Body of pancreas (tissue), 4 donors: ENCODE data around the gene CAVIN4. TPM values are rescaled to one million over a fixed set of nuclear protein-coding genes. Genes with fewer than 3 reads are reported as not detected.

Experiments
- ATAC-seq: fragments of 150-250 bp; one replicate; pipeline ENCODE4 v1.9.1; 2016
- DNase-seq, 4 donors: peaks; one replicate each; pipeline ENCODE4 v3.0.0-alpha.2; 2019
- H3K27ac ChIP-seq, 4 donors: fragments of 200-600 bp; sonication (generic); 1 replicate in 3 of 4; 2 replicates in 1 of 4; pipeline versions ENCODE4 v1.5.1 to v1.6.1; 2016 to 2019; ENCODE audit warnings: mild to moderate bottlenecking in 1 of 4, mixed read lengths in 1 of 4, moderate library complexity in 1 of 4
- H3K27me3 ChIP-seq, 2 donors: fragments of 200-600 bp; sonication (generic); one replicate each; pipeline ENCODE4 v1.6.0; 2016; ENCODE audit warnings: mild to moderate bottlenecking in 1 of 2
- H3K36me3 ChIP-seq, 2 donors: fragments of 200-600 bp; sonication (generic); replicated peaks in 1 of 2; 2 replicates each; pipeline ENCODE4 v1.5.1; 2016; ENCODE audit warnings: low read depth in 2 of 2; ENCODE audit not compliant: insufficient read depth in 1 of 2
- H3K4me1 ChIP-seq: fragments of 200-600 bp; sonication (generic); one replicate; pipeline ENCODE4 v1.6.0; 2016
- H3K4me3 ChIP-seq, 2 donors: fragments of 200-600 bp; sonication (generic); 1 replicate in 1 of 2; 2 replicates in 1 of 2; pipeline ENCODE4 v1.5.1; 2016 to 2019
- H3K9me3 ChIP-seq, 3 donors: fragments of 200-600 bp; sonication (generic); 1 replicate in 2 of 3; 2 replicates in 1 of 3; pipeline ENCODE4 v1.5.1; 2016
- POLR2A ChIP-seq, 3 donors: fragments of 450-650 bp; IDR thresholded peaks; one replicate each; pipeline ENCODE4 v1.6.1; 2016; ENCODE audit warnings: antibody characterized with exemption in 3 of 3, mild to moderate bottlenecking in 2 of 3
- WGBS, 2 donors: methylation state at CpG; one replicate each; pipeline ENCODE4 v1.1.5; 2017; 5-methylcytosine and 5-hydroxymethylcytosine counted together
- intact Hi-C: fragments of 100-400 bp; cut with DNase I; formaldehyde crosslinking; loops from one replicate; pipeline ENCODE4 v1.15.1; 2023
- total RNA-seq, 2 donors: library from RNA; depleted of rRNA; stranded (reverse); fragments of >200 nt; gene quantifications; one replicate each; pipeline ENCODE4 v1.1.0, GENCODE V29; 2016
- TF ChIP-seq, protein P1 (sequence below), 7 experiments: fragments of 450-650 bp in 4 of 7; fragments of 200-600 bp in 3 of 7; sonication (generic) in 3 of 7; IDR thresholded peaks; one replicate each; pipeline ENCODE4 v1.5.1; 2016 to 2019; ENCODE audit warnings: antibody characterized with exemption in 7 of 7

CAVIN4 gene
- total RNA-seq, 2 donors from 2014 or later, result 0.33 TPM; not detected in 1

DNA sequence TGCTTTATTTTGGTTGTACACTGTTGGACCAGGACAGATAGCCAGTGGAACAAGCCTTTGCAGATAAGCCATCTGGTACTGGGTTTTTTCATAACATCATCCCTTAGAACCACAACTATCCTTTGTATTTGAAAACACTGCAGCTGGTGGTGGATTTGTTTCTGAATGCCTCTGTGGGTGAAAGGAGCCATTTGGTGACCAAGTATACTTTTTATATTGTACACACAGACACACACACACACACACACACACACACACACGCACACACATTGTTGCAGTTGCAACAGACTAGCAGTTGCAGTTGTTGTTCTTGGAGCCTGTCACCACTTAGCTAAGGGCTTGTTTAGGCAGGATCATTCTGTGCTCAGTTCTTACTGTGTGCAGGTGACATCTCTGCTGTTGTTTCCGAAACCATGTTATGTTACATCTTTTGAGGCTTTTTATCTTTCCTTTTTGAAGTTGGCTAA is 22.9 kb upstream of the CAVIN4 start:
- intact Hi-C loops, result no loop called here
- 75 to 96% methylated on average over 2 of the region's 2 CpGs for WGBS, 2 donors
- H3K27ac ChIP-seq, result no peak overlapping the region
- DNase-seq (no peak), ATAC-seq (no peak)
- H3K27me3 ChIP-seq, result no peaks in the 10 kb centered on the region
- no peak overlapping the region for H3K4me3 ChIP-seq
- no peaks in the 10 kb centered on the region for H3K4me1 ChIP-seq
- TF ChIP-seq, protein P1, sequence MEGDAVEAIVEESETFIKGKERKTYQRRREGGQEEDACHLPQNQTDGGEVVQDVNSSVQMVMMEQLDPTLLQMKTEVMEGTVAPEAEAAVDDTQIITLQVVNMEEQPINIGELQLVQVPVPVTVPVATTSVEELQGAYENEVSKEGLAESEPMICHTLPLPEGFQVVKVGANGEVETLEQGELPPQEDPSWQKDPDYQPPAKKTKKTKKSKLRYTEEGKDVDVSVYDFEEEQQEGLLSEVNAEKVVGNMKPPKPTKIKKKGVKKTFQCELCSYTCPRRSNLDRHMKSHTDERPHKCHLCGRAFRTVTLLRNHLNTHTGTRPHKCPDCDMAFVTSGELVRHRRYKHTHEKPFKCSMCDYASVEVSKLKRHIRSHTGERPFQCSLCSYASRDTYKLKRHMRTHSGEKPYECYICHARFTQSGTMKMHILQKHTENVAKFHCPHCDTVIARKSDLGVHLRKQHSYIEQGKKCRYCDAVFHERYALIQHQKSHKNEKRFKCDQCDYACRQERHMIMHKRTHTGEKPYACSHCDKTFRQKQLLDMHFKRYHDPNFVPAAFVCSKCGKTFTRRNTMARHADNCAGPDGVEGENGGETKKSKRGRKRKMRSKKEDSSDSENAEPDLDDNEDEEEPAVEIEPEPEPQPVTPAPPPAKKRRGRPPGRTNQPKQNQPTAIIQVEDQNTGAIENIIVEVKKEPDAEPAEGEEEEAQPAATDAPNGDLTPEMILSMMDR (IDR thresholded peaks at IDR 0.05), result no peak
- no peak for TF ChIP-seq POLR2A (IDR thresholded peaks at IDR 0.05)
- no peaks in the 10 kb centered on the region for H3K9me3 ChIP-seq
- no peaks in the 10 kb centered on the region for H3K36me3 ChIP-seq

DNA sequence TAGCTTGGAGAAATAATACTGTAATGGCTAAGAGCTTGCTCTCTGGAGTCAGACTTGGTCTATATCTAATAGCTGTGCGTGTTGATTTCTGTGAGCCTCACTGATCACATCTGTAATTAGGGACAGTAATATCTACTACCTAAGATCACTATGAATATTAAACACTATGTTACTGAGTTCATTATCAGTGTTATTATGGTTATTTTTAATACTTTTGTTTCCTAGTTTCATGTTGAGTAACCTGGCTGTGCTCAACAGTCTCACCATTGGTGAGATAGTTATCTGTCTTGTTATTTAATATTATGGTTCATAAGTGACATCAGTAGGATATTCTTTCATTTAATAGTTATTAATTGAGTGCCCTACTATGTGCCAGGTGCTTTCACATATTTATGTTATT is 22.4 kb upstream of the CAVIN4 start:
- H3K9me3 ChIP-seq, result no peaks in the 10 kb centered on the region
- ATAC-seq (no peak), DNase-seq (no peak)
- TF ChIP-seq, protein P1 (IDR thresholded peaks at IDR 0.05), result no peak
- TF ChIP-seq POLR2A (IDR thresholded peaks at IDR 0.05), result no peak
- H3K27me3 ChIP-seq, result no peaks in the 10 kb centered on the region
- 87 to 96% methylated on average over 1 of the region's 1 CpG for WGBS, 2 donors
- H3K36me3 ChIP-seq, result no peaks in the 10 kb centered on the region
- intact Hi-C loops, result no loop called here
- H3K27ac ChIP-seq, result no peak overlapping the region
- no peaks in the 10 kb centered on the region for H3K4me1 ChIP-seq
- H3K4me3 ChIP-seq, result no peak overlapping the region

- intact Hi-C loops, result no loop called here
- TF ChIP-seq POLR2A (IDR thresholded peaks at IDR 0.05), result no peak
- TF ChIP-seq, protein P1 (IDR thresholded peaks at IDR 0.05), result no peak
- Histone ChIP-seq H3K27me3 (no peaks in the 10 kb centered on the region), H3K9me3 (no peaks in the 10 kb centered on the region), H3K36me3 (no peaks in the 10 kb centered on the region), H3K27ac (no peak overlapping the region), H3K4me3 (no peak overlapping the region), H3K4me1 (no peaks in the 10 kb centered on the region)
- DNase-seq (no peak), ATAC-seq (no peak)
- WGBS, 2 donors, result 92 to 93% methylated on average over 3 of the region's 3 CpGs
Measured at GRCh38 chr9:100557053-100557452, 20.8 kb upstream of the CAVIN4 start.

- H3K9me3 ChIP-seq, result no peaks in the 10 kb centered on the region
- H3K27ac ChIP-seq, result no peak overlapping the region
- TF ChIP-seq, protein P1 (IDR thresholded peaks at IDR 0.05), result no peak
- TF ChIP-seq POLR2A (IDR thresholded peaks at IDR 0.05), result no peak
- H3K4me1 ChIP-seq, result no peaks in the 10 kb centered on the region
- DNase-seq, result no peak
- intact Hi-C loops, result no loop called here
- ATAC-seq, result no peak
- no peak overlapping the region for H3K4me3 ChIP-seq
- no peaks in the 10 kb centered on the region for H3K27me3 ChIP-seq
- 76 to 84% methylated on average over 3 of the region's 3 CpGs for WGBS, 2 donors
- H3K36me3 ChIP-seq, result no peaks in the 10 kb centered on the region
Measured at GRCh38 chr9:100561256-100561655, 16.6 kb upstream of the CAVIN4 start.

DNA sequence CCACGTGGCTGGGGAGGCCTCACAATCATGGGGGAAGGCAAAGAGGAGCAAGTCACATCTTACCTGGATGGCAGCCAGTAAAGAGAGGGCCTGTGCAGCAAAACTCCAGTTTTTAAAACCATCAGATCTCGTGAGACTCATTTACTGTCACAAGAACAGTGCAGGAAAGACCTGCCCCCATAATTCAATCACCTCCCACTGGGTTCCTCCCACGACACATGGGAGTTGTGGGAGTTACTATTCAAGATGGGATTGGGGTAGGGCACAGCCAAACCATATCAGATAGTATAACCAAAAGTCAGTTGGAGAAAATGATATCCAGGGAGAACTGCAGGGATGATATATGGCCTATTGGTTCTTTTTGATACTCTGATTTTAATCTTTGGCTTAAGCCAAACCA is 10.0 kb upstream of the CAVIN4 start:
- H3K9me3 ChIP-seq, result no peaks in the 10 kb centered on the region
- H3K27me3 ChIP-seq, result no peaks in the 10 kb centered on the region
- no peak for DNase-seq
- 66 to 77% methylated on average over 3 of the region's 3 CpGs for whole genome bisulfite sequencing, 2 donors
- intact Hi-C loops, result no loop called here
- no peak overlapping the region for H3K27ac ChIP-seq
- no peaks in the 10 kb centered on the region for H3K36me3 ChIP-seq
- H3K4me1 ChIP-seq, result no peaks in the 10 kb centered on the region
- ATAC-seq, result no peak
- no peak overlapping the region for H3K4me3 ChIP-seq
- no peak for TF ChIP-seq POLR2A (IDR thresholded peaks at IDR 0.05)
- TF ChIP-seq, protein P1 (IDR thresholded peaks at IDR 0.05), result no peak
